HCT116 (cell line): ENCODE results near the gene RAB3C. TPM values are rescaled to one million over a fixed set of nuclear protein-coding genes. Genes with fewer than 3 reads are reported as not detected.
"Not testable (repeated sequence)": the region's sequence is repeated elsewhere in the genome, so short reads cannot be mapped to it uniquely, and the experiment has no call there.

Experiments used
- ATAC-seq: fragments of 200-7000 bp; cut with Tn5 transposase; 2 replicates; pipeline ENCODE4 v1.9.1; 2020; ENCODE audit warnings: mild to moderate bottlenecking, moderate library complexity
- BruUV-seq: library from RNA; stranded (reverse); fragments of 400-500 nt; replicated peaks from 2 replicates; lab custom pipeline; 2021; lab: Mats Ljungman, UMichigan
- CTCF ChIA-PET: fragments of 300-600 bp; sonication (Branson Sonifier 250); formaldehyde crosslinking; loops from one replicate; lab custom pipeline; 2021; ENCODE audit warnings: antibody characterized with exemption; lab: Charles Lee
- POLR2A ChIA-PET: fragments of 300-600, 350-600 bp; sonication (Branson Sonifier 250); formaldehyde crosslinking; loops from one replicate; lab custom pipeline; 2021; ENCODE audit warnings: antibody characterized with exemption; lab: Charles Lee
- RAD21 ChIA-PET, 2 experiments: fragments of 300-600 bp; sonication (Branson Sonifier 250); formaldehyde crosslinking; loops; one replicate each; lab custom pipeline; 2023; ENCODE audit warnings: low total read pairs in 2 of 2; ENCODE audit not compliant: uncharacterized antibody in 2 of 2, unreplicated experiment in 2 of 2, low non-redundant PET in 1 of 2; lab: Charles Lee
- DNase-seq: peaks from one replicate; pipeline ENCODE4 v3.0.0-alpha.2; 2010; ENCODE audit warnings: low read depth, low spot score
- H2AFZ ChIP-seq: fragments of 200-600 bp; shearing (Covaris generic), sonication (generic); 2 replicates; pipeline ENCODE4 v1.6.1; 2017; ENCODE audit warnings: low read depth, mixed run types, mixed read lengths, antibody characterized with exemption, low read length; ENCODE audit not compliant: poor library complexity, severe bottlenecking
- H3K27ac ChIP-seq: 2 replicates; pipeline ENCODE4 v1.5.1; 2012; ENCODE audit warnings: low read depth, low read length
- H3K27me3 ChIP-seq: fragments of 200-600 bp; sonication (generic); 2 replicates; pipeline ENCODE4 v1.6.1; 2016; ENCODE audit warnings: mixed run types, low read length, mixed read lengths; ENCODE audit not compliant: insufficient read depth
- H3K36me3 ChIP-seq, 2 experiments: fragments of 200-500 bp in 1 of 2; fragments of 200-600 bp in 1 of 2; sonication (Bioruptor generic) in 1 of 2; sonication (generic) in 1 of 2; 2 replicates each; pipeline versions ENCODE4 v1.5.1 to v1.6.1; 2014 to 2016; ENCODE audit warnings: low read length in 2 of 2, inconsistent platforms in 1 of 2, mixed read lengths in 1 of 2, mixed run types in 1 of 2; ENCODE audit not compliant: insufficient read depth in 2 of 2, control insufficient read depth in 1 of 2
- H3K4me1 ChIP-seq, 2 experiments: fragments of 200-600 bp in 1 of 2; sonication (generic) in 1 of 2; 2 replicates each; pipeline versions ENCODE4 v1.5.1 to v1.6.1; 2012 to 2017; ENCODE audit warnings: low read length in 2 of 2, inconsistent platforms in 1 of 2, mild to moderate bottlenecking in 1 of 2, mixed read lengths in 1 of 2, mixed run types in 1 of 2, moderate library complexity in 1 of 2; ENCODE audit not compliant: insufficient read depth in 2 of 2, control insufficient read depth in 1 of 2
- H3K4me2 ChIP-seq: fragments of 200-600 bp; sonication (generic); 2 replicates; pipeline ENCODE4 v1.6.1; 2017; ENCODE audit warnings: mixed run types, low read length, mixed read lengths
- H3K4me3 ChIP-seq, 2 experiments: fragments of 200-600 bp in 1 of 2; sonication (generic) in 1 of 2; replicated peaks in 1 of 2; 2 replicates each; pipeline ENCODE4 v1.5.1; 2011 to 2016; ENCODE audit warnings: low read length in 2 of 2, control low read depth in 1 of 2, low read depth in 1 of 2, mild to moderate bottlenecking in 1 of 2, mixed read lengths in 1 of 2, mixed run types in 1 of 2
- H3K79me2 ChIP-seq: fragments of 200-600 bp; sonication (generic); 2 replicates; pipeline ENCODE4 v1.6.1; 2017; ENCODE audit warnings: mild to moderate bottlenecking, mixed run types, low read length, moderate library complexity, mixed read lengths; ENCODE audit not compliant: insufficient read depth
- H3K9ac ChIP-seq: fragments of 200-600 bp; sonication (generic); 2 replicates; pipeline ENCODE4 v1.6.1; 2016; ENCODE audit warnings: low read length, mixed read lengths
- H3K9me2 ChIP-seq: fragments of 200-600 bp; sonication (generic), shearing (Covaris generic); 2 replicates; pipeline ENCODE4 v1.6.1; 2017; ENCODE audit warnings: mixed run types, mild to moderate bottlenecking, moderate library complexity; ENCODE audit not compliant: insufficient read depth
- H3K9me3 ChIP-seq, 2 experiments: fragments of 200-500 bp in 1 of 2; fragments of 200-600 bp in 1 of 2; sonication (Bioruptor generic) in 1 of 2; sonication (generic) in 1 of 2; 2 replicates each; pipeline ENCODE4 v1.6.1; 2014 to 2017; ENCODE audit warnings: low read length in 2 of 2, mixed read lengths in 2 of 2, inconsistent platforms in 1 of 2, low read depth in 1 of 2, mild to moderate bottlenecking in 1 of 2, mixed run types in 1 of 2, moderate library complexity in 1 of 2; ENCODE audit not compliant: control insufficient read depth in 1 of 2, insufficient read depth in 1 of 2
- H4K20me1 ChIP-seq: fragments of 200-600 bp; sonication (generic), shearing (Covaris generic); 2 replicates; pipeline ENCODE4 v1.6.1; 2017; ENCODE audit warnings: mixed run types, mild to moderate bottlenecking, moderate library complexity; ENCODE audit not compliant: insufficient read depth
- ATF3 ChIP-seq: IDR thresholded peaks from 2 replicates; pipeline ENCODE4 v1.6.1; 2012
- CEBPB ChIP-seq: IDR thresholded peaks from 2 replicates; pipeline ENCODE4 v1.6.1; 2012; ENCODE audit warnings: low read depth
- EGR1 ChIP-seq: IDR thresholded peaks from 2 replicates; pipeline ENCODE4 v1.6.1; 2012; ENCODE audit warnings: low read depth
- EZH2 ChIP-seq: fragments of 200-600 bp; sonication (generic); IDR thresholded peaks from 2 replicates; pipeline ENCODE4 v1.6.1; 2017; ENCODE audit warnings: antibody characterized with exemption, mixed run types
- POLR2AphosphoS5 ChIP-seq: IDR thresholded peaks from 2 replicates; pipeline ENCODE4 v1.6.1; 2011; ENCODE audit warnings: mild to moderate bottlenecking, low read depth, low read length, moderate library complexity
- RAD21 ChIP-seq: IDR thresholded peaks from 2 replicates; pipeline ENCODE4 v1.6.1; 2012; ENCODE audit warnings: low read depth, mild to moderate bottlenecking
- REST ChIP-seq: IDR thresholded peaks from 2 replicates; pipeline ENCODE4 v1.6.1; 2012; ENCODE audit warnings: low read depth
- SIN3A ChIP-seq: IDR thresholded peaks from 2 replicates; pipeline ENCODE4 v1.6.1; 2012; ENCODE audit warnings: low read depth
- SP1 ChIP-seq: IDR thresholded peaks from 2 replicates; pipeline ENCODE4 v1.6.1; 2012; ENCODE audit warnings: low read depth
- TCF7L2 ChIP-seq: IDR thresholded peaks from 2 replicates; pipeline ENCODE4 v1.7.0; 2011; ENCODE audit warnings: borderline replicate concordance, inconsistent platforms; ENCODE audit not compliant: insufficient read depth, insufficient read length; ENCODE audit errors: extremely low read depth
- ZBTB33 ChIP-seq: IDR thresholded peaks from 2 replicates; pipeline ENCODE4 v1.6.1; 2011; ENCODE audit warnings: mild to moderate bottlenecking, low read length, moderate library complexity; ENCODE audit not compliant: insufficient replicate concordance; ENCODE audit errors: extremely low read depth
- ZFX ChIP-seq: fragments of 450-650 bp; IDR thresholded peaks from 2 replicates; pipeline ENCODE4 v1.6.1; 2017
- ZNF274 ChIP-seq: fragments of 200-500 bp; sonication (Bioruptor generic); IDR thresholded peaks from 2 replicates; pipeline ENCODE4 v1.6.1; 2014; ENCODE audit warnings: mild to moderate bottlenecking, low read depth, low read length, inconsistent platforms
- intact Hi-C: fragments of 100-400 bp; cut with micrococcal nuclease; formaldehyde crosslinking; loops from 2 replicates; pipeline ENCODE4 v1.10.0; 2022
- total RNA-seq: library from RNA; stranded (reverse); gene quantifications from one replicate; pipeline ENCODE4 v1.2.1, GENCODE V29; 2021; ENCODE audit not compliant: unreplicated experiment
- TF ChIP-seq, protein P1 (sequence below): IDR thresholded peaks from 2 replicates; pipeline ENCODE4 v1.6.1; 2012

Gene RAB3C
- total RNA-seq, 1 experiment from 2014 or later: not detected

- H3K79me2 ChIP-seq, H3K9ac ChIP-seq, H2AFZ ChIP-seq, BruUV-seq, DNase-seq, POLR2A ChIA-PET, H3K36me3 ChIP-seq, ATAC-seq, H3K4me1 ChIP-seq, RAD21 ChIA-PET, H3K27me3 ChIP-seq, H3K4me3 ChIP-seq, H3K27ac ChIP-seq, H3K4me2 ChIP-seq, H3K9me2 ChIP-seq, CTCF ChIA-PET, H4K20me1 ChIP-seq, H3K9me3 ChIP-seq: not testable (repeated sequence)
- intact Hi-C loops: loop anchor here (10.0 kb wide), 1 partner anchor 216 kb away; the partner anchor contains the start of gene GAPT
These were observed 127.5 kb downstream of the RAB3C start for GRCh38 chr5:58710425-58710824.

GRCh38 chr5:58710871-58711270 is 128.0 kb downstream of the RAB3C start:
- Histone ChIP-seq H3K4me3 (no peak overlapping the region), H3K79me2 (no peaks in the 10 kb centered on the region), H3K4me2 (no peak overlapping the region), H3K27me3 (0 out of 2 replicates have a peak, but pooled peaks cover 6% of the 10 kb centered on the region), H2AFZ (no peak overlapping the region), H3K36me3 (no peaks in the 10 kb centered on the region), H3K4me1 (no peaks in the 10 kb centered on the region), H3K9me2 (no peaks in the 10 kb centered on the region), H3K9me3 (no peaks in the 10 kb centered on the region; a peak in 1 of 4 replicates), H3K27ac (no peak overlapping the region), H4K20me1 (no peaks in the 10 kb centered on the region), H3K9ac (no peak overlapping the region)
- no peak for ATAC-seq
- DNase-seq: no peak
- ChIA-PET POLR2A (no interaction called here), CTCF (no interaction called here), RAD21 (no interaction called here)
- BruUV-seq: no TSS peak
- intact Hi-C loops: loop anchor here (10.0 kb wide), 1 partner anchor 216 kb away; the partner anchor contains the start of gene GAPT
- TF ChIP-seq CEBPB: no peak
- no peak for TF ChIP-seq EZH2
- no peak for TF ChIP-seq ATF3
- no peak for TF ChIP-seq POLR2AphosphoS5
- no peak for TF ChIP-seq REST
- TF ChIP-seq SIN3A: no peak
- TF ChIP-seq ZFX: no peak
- no peak for TF ChIP-seq ZBTB33
- TF ChIP-seq RAD21: no peak
- TF ChIP-seq SP1: no peak
- TF ChIP-seq EGR1: no peak
- TF ChIP-seq ZNF274: no peak
- TF ChIP-seq, protein P1, sequence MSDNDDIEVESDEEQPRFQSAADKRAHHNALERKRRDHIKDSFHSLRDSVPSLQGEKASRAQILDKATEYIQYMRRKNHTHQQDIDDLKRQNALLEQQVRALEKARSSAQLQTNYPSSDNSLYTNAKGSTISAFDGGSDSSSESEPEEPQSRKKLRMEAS: no peak
- TF ChIP-seq TCF7L2: no peak
